Measurements from ENCODE around the gene RPL3. TPM values are rescaled to one million over a fixed set of nuclear protein-coding genes. Genes with fewer than 3 reads are reported as not detected.
A peak's percentile ranks its signal among the peaks of the same experiment; 100 is the strongest.

The RPL3 gene
- total RNA-seq, 1 experiment from 2014 or later, result 2,830 TPM

GRCh38 chr22:39291523-39291922, 27.9 kb downstream of the RPL3 start:
- H3K14ac ChIP-seq (ENCODE audit: insufficient read depth, low read length), result no peak overlapping the region
- no peak overlapping the region for H2BK12ac ChIP-seq (ENCODE audit: insufficient read length, low read depth, low read length)
- H3K79me1 ChIP-seq (ENCODE audit: insufficient read depth, low read depth, low read length, poor library complexity, severe bottlenecking), result no peaks in the 10 kb centered on the region
- no peaks in the 10 kb centered on the region; a peak in 1 of 5 replicates for H3K9me3 Mint-ChIP-seq
- no peak overlapping the region for H2BK120ac ChIP-seq (ENCODE audit: low read depth, low read length, poor library complexity, severe bottlenecking)
- H4K5ac ChIP-seq (ENCODE audit: insufficient read length, low read depth, low read length), result no peak overlapping the region
- no peak overlapping the region for H3T11ph ChIP-seq (ENCODE audit: low read length)
- H3K4me1 ChIP-seq (ENCODE audit: insufficient read depth, low read length), result no peaks in the 10 kb centered on the region; the same call in 1 of the 2 replicates
- H3K23ac ChIP-seq (ENCODE audit: insufficient read length, low read depth, low read length), result no peak overlapping the region
- H3K9me3 ChIP-seq (ENCODE audit: control insufficient read depth, low read depth, low read length), result no peaks in the 10 kb centered on the region
- H3K56ac ChIP-seq (ENCODE audit: insufficient read length, low read depth, low read length), result no peak overlapping the region
- no peak overlapping the region for H3K9ac ChIP-seq (ENCODE audit: extremely low read depth, insufficient read length, low read length)
- no peak overlapping the region for H3K4ac ChIP-seq (ENCODE audit: low read depth, low read length)
- H3K27me3 ChIP-seq (ENCODE audit: insufficient read depth, low read length), result no peaks in the 10 kb centered on the region
- peaks cover 15 to 30% of the 10 kb centered on the region in 2 experiments for H3K4me1 Mint-ChIP-seq
- peak; percentile 46 for DNase-seq
- H2BK5ac ChIP-seq (ENCODE audit: insufficient read length, low read length), result no peak overlapping the region
- no peak overlapping the region for H3K4me2 ChIP-seq (ENCODE audit: insufficient read depth, insufficient read length, low read length)
- WGBS (ENCODE audit: extremely low coverage, insufficient read length, low lambda C conversion rate), result no CpG with 5 or more reads among the region's 10 CpGs
- no peak overlapping the region for H4K8ac ChIP-seq (replicated peaks; ENCODE audit: insufficient read length, low read depth, low read length)
- H3K27me3 Mint-ChIP-seq (ENCODE audit: low read depth), result peaks cover 2% of the 10 kb centered on the region; the same call in 1 of the 2 replicates
- TF ChIP-seq CTCF (conservative IDR thresholded peaks at IDR 0.05), result peak; percentile 41; the same call in 2 of the 3 replicates
- no peaks in the 10 kb centered on the region for H3K79me2 ChIP-seq (ENCODE audit: insufficient read depth, low read length)
- no peak overlapping the region for H3K27ac ChIP-seq (ENCODE audit: insufficient read length, low read depth, low read length)
- no peak overlapping the region for H3K18ac ChIP-seq (ENCODE audit: insufficient read length, low read depth, low read length)
- no peak overlapping the region for H3K4me3 Mint-ChIP-seq
- no peaks in the 10 kb centered on the region for H4K20me1 ChIP-seq (ENCODE audit: control insufficient read depth, insufficient read depth, insufficient read length)
- peak overlapping the region in 2 of 3 experiments; percentile 61 to 87; a peak in 2 of 7 replicates for H3K27ac Mint-ChIP-seq
- no peak overlapping the region for H2BK15ac ChIP-seq (ENCODE audit: low read depth, low read length)
- H2AK5ac ChIP-seq (ENCODE audit: insufficient read length, low read length), result no peak overlapping the region
- H4K91ac ChIP-seq (ENCODE audit: insufficient read length, low read depth, low read length), result no peak overlapping the region
- H2BK20ac ChIP-seq (ENCODE audit: low read depth, low read length, poor library complexity, severe bottlenecking), result no peak overlapping the region
- H3K36me3 Mint-ChIP-seq (ENCODE audit: insufficient read depth in 1 of 3, low read depth in 3 of 3), result no peaks in the 10 kb centered on the region
- H2AFZ ChIP-seq (ENCODE audit: low read length), result no peak overlapping the region
- H3K23me2 ChIP-seq (ENCODE audit: insufficient read length, low read depth, low read length, poor library complexity, severe bottlenecking), result no peaks in the 10 kb centered on the region
